Measurements from ENCODE around the gene OTOR.

Gene OTOR, protein sequence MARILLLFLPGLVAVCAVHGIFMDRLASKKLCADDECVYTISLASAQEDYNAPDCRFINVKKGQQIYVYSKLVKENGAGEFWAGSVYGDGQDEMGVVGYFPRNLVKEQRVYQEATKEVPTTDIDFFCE

DNA sequence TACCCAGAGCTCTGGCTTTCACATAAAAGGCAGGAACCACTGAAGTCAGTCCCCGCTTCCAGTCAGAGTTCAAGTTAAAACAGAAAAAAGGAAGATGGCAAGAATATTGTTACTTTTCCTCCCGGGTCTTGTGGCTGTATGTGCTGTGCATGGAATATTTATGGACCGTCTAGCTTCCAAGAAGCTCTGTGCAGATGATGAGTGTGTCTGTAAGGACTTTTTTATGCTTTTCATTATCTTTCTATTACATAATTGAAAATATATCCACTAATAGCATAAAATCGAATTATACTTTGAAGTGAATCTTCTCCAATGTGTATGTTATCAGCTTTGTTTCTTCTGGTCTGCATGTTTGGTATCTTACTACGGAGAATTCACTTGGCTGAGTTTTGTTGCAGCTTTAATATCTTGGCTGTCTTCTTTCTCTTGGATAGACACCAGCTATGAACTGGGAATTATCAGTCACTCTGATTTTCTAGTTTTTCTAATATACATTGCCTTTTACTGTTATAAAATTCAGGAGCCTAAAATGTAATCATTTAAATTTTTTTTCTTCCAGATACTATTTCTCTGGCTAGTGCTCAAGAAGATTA is at the start of gene OTOR:
TSS of gene OTOR (plus strand) at position 51 of the 593 bp plus-strand sequence. CDS start at position 95, 44 bp downstream.
- no peak for DNase-seq

DNA sequence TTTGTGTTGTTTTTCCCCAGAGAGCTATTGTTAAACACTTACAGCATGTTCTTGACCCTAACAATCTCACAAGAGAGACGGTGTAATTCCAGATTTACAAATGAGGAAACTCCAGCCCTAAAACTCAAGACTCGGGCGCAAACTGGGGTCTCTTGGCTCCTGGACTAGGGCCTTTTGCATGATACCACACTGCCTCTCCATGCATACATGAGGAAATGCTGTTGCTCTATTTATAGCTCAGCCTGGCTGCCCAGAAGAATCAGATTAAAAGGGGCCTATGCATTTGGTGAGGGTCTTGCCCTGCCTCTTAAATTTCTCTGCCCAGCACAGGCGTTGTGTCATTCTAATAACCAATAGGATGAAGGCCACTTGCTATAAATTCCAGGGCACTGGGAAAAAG is 48.9 kb upstream of the OTOR start:
- DNase-seq: no peak

DNA sequence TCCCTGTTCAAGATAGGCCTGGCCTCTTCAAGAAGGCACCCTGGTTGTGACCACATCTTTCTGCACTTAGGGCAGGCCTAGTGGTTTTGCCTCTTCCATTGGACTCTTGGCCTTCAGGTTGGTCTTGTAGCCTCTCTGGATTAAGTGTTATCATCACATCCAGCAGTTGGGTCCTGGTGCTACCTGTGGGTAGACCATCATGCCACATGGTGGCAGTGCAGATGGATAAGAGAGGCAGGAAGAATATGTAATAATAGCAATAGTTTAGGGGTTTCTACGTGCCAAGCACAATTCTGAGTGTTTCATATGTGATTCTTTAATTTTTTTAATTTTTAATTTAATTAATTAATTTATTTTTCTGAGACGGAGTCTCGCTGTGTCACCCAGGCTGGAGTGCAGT is 46.9 kb upstream of the OTOR start:
- no peak for DNase-seq

DNA sequence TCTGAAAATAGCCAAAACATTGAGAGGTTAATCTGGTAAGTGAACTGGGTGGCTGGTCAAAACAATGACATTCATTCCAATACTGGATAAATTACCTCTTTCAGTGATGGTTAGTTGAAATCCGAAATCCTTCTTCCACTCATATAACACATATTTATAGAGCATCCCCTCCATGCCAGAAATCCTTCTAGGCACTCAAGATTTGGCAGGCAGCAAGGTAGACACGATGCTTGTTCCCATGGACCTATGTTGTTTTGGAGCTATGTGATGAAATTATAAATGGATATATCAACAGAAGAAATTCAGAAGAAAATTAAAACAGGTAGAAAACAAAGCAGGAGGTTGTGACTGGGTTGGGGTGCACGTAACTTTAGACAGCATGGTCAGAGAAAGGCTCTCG is 44.6 kb upstream of the OTOR start:
- DNase-seq: no peak

DNA sequence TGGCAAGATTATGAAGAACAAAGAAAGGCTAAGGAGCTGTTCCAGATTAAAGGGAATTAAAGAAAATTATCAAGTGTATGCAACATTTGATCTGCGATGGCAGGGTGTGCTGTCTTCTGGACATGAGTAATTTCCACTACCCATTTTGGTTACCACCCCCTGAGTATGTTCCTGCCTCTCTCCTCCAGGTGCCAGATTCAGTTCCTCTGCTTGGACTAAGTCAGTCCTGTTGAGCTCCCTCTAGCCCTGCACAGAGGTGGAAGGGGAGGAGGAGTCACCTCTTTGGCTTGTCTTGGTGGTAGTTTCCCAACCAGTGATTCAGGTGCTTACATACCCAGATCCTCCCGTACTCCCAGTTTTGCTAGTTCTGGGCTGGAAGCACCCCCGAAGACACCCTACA is 40.5 kb upstream of the OTOR start:
- DNase-seq: no peak

DNA sequence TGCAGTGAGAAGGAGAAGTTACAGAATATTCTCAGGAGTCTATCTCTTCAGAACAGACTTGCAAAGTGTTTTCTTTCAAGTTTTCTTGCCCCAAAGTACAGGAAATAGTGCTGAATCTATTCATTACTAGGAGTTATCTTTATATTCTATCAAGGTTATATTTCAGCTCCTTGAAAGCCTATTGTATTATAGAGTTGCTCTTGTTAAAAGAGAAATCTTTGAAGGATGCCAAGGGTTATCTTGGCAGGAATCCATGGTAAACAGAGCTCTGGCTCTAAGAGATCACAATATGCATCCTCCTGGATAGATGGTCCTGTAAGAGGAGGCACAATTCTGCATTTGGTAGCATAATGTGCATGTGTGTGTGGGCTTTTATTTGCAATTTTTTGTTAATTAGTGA is 39.6 kb upstream of the OTOR start:
- no peak for DNase-seq

DNA sequence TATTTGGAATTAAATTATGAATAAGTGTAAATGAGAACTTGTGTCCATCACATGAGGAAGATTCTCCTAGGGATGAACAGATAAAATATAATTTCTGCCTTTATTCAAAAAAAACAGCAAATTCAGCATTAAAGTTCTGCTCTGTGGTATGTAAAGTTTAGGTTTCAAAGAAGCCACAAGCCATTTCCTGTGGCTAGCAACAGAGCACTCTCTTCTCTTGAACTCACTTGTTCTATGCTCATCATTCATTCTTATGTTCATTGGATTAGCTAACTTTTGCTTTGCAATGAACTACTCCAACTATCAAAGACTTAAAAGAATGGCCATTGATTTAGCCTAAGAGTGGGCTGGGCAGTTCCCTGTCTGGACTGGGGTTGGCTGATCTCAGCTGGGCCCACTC is 39.1 kb upstream of the OTOR start:
- DNase-seq: no peak

DNA sequence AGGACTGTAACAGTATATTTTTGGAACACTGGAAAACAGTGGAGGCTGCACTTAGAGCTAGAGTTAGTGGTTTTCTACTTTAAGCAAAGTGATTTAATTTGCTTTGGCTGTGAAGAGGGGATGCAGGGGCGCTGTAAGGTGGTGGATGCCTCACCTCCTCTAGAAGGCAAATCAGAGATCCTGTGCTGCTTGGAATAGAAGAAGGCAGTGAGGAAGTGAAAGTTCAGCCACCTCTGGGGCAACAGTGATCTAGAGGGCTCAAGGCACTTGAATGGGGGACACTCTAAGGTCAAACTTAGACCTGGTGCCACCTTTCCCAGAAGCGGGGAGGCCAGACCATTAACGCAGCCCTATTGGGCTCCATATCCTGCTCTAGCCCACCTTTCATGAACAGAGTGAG is 37.4 kb upstream of the OTOR start:
- DNase-seq: no peak

DNA sequence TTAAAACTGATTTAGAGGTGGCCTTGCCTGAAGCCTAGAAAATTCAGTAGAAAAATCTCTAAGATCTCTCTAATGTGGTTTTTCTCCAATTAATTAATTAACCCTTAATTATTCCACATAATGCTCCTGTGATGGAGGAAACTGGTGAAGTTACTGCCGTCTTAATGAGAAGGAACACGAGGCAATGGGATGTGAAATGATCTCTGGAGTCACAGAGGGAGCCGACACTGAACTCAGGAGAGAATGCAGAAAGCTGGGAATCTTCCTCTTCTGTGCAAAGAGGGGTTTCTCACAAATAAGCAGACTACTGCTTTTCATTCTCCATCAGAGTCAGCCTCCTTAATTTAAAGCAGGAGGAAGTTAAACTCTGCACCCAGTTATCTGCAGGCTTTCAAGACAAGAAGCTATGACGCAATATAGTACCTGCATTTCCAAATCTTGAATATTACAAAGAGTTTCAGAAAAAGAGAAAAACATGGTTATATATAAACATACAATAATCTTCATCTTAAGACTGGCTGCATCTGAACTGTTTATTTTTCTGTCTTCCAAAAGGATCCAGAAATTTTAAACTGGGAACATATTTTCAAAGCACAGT is 36.4 kb upstream of the OTOR start:
- no peak for DNase-seq

DNA sequence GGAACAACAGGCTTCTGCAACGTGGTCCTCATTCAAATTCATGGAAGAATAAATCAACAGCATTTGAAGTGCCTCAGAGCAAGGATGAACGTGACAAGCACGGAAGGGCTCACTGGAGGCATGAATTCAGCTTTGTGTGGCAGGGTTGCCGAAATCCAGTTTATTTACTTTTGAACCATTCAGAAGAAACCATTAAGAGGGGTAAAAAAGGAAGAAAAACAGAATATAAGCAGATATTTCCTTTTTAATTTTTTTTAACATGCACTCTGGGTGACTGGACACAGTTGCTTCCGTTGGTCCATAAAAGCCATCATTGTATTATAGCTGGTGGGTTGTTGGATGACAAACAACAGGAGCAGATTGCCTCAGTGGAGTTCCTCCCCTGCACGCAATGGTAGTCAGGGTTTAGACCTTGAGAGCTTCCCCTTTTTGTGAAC is 35.6 kb upstream of the OTOR start:
- no peak for DNase-seq

DNA sequence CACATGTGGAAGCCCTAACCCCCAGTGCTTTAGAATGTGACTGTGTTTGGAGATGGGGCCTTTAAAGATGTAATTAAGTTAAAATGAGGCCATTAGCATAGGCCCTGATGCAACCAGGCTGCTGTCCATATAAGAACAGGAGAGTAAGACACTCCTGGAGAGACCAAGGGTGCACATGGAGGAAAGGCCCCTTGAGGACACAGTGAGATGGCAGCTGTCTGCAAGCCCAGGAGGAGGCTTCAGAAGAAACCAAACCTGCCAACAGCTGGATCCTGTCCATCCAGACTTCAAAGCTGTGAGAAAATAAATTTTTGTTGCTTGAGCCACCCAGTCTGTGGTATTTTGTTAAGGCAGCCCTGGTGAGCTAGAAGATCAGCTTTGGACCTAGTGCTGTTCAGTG is 35.1 kb upstream of the OTOR start:
- DNase-seq: no peak

DNA sequence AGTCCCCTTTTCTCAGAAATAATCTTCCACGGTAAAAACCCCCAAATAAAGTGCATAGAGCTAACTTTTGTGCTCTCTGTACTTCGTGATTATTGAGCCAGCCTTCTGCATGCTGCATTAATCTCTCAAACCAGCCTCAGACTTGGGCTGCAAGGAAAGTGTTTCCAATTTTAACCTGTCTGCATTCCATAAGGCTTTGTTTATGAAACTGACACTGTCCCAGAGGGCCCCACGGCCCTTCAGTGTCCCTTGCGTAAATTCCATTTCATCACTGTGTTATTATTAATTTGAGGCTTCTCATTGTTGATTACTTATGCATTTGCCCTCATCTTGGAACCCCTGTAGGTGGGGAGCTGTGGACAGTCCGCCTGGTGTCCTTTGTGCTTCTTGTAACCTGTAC is 33.9 kb upstream of the OTOR start:
- DNase-seq: no peak

DNA sequence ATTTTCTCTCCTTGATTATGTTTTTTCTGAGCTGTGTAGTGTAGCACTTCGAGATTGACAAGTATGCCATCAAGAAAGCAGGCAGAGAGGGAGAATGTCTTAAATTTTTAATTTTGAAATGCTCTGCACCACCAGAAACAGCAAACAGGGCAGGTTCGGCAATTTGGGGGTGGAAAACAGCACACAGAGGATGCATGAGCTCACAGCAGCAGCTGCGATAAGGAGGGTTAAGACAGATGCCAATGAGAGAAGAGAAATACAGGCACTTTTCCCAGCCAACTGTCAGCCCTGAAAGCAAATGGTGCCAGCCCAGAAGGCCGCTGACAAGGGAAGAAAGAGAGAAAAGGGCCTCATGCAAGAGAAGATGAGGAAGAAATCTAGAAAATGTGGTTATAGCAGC is 33.4 kb upstream of the OTOR start:
- DNase-seq: no peak

DNA sequence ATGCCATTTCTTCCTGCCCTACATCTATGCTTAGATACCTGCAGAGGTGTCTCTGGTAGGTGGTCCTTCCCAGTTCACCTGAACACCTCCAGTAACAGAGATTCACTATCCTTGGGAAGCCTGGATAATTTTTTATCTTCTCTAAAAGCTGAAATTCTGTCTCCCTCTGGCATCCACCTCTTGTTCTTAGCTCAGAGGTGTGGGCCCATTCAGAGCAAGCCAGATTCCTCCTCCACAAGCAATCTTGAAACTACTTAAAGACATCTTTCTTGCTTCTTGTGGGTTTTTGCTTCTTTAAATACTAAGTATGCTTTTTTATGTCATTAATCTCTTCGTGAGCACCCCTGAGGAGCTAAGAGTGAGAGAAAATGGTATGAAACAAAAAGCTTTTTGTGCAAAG is 28.7 kb upstream of the OTOR start:
- no peak for DNase-seq

DNA sequence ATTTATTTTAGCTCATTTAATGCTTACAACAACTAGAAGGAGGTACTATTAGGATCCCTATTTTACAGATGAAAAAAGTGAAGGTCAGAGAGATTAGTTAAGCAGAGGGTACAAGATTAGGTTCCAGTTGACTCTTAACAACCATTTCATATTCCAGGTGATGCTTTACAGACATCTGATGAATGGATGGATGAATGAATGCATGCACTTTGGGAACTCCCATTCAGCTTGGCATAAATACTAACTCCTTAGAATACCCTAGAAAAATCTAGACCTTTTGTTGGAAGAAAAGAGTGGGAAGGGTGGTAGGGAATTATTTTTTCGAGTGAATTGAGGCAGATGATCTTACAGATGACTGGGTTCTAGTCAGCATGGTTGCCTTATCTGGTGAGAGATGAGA is 19.1 kb upstream of the OTOR start:
- no peak for DNase-seq

DNA sequence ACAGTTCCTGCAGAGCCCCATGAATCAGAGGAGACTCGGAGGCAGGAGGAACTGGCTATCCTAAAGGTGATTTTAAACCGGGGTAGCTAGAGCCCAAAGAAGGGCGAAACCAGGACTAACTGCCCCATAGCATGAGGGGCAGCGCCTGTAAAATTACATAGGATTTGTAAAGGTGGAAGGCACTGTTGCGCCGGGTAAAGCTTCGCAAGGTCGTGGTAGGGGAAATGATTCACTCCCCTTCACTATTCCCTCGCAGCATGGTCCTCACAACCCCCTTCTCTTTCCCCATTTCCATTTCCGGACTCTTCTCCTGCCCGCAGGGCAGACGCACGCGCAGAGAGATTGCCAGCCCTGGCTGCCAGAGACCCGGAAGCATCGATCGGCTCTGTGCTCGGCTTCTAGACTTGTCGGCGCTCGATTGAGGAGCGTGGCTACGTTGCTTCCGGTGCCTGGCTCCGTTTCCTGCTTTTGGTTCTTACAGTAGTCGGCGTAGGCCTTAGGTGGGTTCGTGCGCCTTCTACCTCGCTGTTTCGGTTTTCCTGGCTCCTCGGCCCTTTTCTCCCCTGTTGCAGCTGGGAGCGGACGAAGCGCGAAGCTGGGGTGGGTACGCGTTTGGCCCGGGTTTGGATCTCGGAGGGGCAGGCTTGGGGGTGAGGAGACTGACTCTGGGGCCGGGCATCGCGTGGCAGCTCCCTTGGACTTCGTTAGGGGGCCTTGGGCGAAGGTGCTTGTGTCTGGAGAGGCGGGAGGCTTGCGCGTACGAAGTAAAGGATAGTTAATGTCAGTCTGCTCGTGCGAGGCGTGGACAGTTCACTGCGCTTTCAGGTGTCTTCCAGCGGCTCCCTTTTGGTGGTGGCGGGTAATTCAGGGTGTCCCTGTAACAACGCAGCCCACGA is 18.3 kb upstream of the OTOR start, which contains the start of gene SNRPB2:
TSS of gene SNRPB2 (plus strand) at position 462 of the 896 bp plus-strand sequence. CDS start 1,677 bp downstream, outside the sequence.
- DNase-seq: peak; percentile 91

DNA sequence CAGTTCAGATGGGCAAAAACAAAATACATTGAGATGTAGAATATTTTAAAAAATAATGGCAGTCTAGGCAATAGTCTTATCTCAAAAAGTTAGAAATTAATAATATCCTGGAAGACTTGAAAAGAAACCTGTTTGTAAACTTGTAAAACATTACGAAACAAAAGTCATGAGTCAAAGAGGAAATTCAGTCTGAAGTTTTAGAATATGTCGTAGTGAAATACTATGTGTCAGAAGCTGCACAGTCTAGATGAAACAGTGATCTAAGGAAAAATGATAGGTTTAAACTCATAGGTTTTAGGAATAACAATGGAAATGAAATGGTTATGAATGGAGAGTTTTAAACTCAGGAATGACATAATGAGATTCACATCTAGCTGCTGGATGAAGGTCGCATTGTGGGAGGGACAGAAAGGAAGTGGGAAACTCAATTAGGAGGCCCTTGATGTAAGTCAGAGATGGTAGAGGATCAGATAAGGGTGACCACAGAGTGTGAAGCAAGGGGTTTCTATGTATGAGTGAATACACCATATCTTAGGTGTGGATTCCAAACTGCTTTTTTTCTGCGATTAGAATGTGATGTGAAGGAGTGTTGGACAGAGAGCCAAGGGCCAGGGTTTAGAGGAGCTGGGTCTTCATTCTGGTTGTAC is 15.5 kb upstream of the OTOR start:
- DNase-seq: no peak

DNA sequence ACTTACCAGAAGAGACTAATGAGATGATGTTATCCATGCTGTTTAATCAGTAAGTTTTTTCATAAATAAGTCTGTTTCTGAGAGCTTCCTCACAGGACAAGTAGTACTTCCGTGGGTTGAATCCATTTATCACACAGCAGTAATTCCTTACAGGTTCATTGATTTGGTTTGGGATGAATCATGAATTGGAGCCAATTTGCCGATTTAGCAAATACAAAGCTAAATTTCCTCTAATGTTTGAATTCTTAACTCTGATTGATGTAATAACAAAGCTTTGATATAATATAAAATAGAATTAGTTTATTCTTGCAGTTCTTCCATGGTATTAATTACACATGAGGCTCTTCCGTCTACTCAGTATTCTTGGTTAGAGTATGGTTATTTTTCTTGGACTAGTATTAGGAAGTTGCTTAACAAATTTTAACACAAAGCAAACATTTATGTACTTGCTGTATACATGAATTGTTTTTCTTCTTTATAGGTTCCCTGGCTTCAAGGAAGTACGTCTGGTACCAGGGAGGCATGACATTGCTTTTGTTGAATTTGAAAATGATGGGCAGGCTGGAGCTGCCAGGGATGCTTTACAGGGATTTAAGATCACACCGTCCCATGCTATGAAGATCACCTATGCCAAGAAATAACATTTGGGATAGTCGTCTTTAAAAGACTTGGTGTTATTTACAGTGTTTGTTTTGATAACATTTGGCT is 7.6 kb upstream of the OTOR start:
- DNase-seq: no peak

DNA sequence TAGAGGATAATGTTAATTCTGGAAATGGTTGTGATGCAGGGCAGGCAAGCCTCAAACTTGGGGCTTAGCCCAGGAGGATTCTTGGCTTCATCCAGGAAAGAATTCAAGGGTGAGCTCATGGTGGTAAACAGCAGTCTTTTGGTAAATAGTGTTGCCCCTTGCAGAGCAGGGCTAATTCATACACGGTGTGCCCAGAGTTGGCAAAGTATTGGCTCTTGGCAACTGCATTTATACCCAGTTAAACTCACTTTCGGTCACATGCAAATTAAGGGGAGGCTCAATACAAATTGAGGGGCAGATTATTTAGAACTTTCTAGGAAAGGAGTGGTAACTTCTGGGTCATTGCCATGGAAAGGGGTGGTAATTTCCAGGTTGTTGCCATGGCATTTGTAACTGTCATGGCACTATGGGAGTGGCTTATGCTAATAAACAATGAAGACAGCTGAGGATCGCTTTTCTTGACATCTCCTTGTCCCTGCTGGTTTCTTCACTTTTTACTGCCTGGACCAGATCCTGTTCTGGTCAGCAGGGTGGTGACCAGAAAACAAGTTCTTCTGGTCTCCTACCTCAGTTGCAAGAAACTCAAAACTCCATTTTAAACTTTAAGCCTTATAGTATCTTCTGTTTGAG is 3.9 kb upstream of the OTOR start:
- DNase-seq: no peak

DNA sequence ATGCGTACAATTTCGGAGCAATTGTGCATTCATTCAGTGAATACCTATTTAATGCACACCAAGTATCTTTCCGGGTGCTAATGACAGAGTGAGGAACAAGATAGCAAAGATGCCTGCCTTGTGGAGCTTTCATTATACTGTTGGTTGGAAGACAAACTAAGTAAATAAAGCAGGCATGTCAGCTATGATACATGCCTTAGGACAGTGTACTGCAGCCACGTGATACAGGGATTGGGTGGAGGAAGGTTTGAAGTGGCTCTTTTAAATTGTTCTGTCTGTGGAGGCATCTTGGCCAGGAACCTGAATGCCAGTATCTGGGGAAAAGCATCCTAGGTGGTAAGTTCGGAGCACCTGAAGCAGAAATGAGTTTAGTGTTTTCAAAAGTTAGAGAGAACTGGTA is 3.0 kb upstream of the OTOR start:
- no peak for DNase-seq

DNA sequence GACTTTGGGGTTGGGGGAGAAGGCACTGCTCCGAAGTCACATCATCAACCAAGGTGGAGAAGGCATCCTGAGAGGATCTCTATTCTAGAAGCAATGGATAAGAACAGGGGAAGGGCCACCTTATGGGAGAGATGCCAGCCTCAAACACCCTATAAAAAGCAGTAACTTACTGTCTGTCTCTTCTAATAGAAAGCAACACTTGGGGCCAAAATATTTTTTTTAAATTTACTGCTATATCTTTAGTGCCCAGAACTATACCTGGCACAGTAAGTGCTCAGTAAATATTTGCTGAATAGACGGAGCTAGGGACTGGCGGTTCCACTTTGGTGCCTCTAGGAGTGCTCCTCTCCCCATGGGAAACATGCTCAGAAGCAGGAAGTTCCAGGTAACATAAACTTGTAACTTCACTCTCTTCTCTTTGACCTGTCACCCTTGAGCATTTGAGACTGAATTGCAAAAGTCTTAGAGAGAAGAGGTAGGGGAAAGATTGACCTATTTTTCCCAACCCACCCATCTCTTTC is 807 bp upstream of the OTOR start:
- DNase-seq: no peak

DNA sequence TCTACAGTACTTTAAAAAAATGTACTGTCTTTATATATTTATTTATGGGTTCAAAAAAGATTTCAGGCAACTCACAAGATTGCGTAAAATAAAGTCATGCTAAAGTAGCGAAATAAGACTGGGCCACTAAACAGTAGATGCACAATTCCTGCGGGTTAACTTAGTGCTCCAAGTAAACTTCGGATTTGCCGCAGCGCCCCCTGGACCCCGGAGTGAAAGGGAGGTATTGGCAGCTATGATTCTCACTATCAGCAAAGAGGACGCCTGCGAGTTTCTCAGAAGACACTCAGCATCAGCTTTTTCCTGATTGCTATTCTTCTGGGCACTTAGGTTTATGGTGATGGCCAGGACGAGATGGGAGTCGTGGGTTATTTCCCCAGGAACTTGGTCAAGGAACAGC is 1.4 kb downstream of the OTOR start:
- no peak for DNase-seq
